HEK293T (cell line): Measurements from ENCODE around the gene CCL25.
"Not testable (repeated sequence)": the region's sequence is repeated elsewhere in the genome, so short reads cannot be mapped to it uniquely, and the experiment has no call there.

Source experiments
- CTCF ChIA-PET: fragments of 350-600 bp; formaldehyde crosslinking; extraction: SDS; loops from one replicate; lab custom pipeline; 2021; ENCODE audit warnings: antibody characterized with exemption, inconsistent platforms; lab: Yijun Ruan, JAX
- POLR2A ChIA-PET: fragments of 350-600 bp; formaldehyde crosslinking; extraction: SDS; loops from one replicate; lab custom pipeline; 2020; ENCODE audit warnings: antibody characterized with exemption, inconsistent platforms; lab: Yijun Ruan, JAX
- DNase-seq: peaks from one replicate; pipeline ENCODE4 v3.0.0; 2012; ENCODE audit warnings: mixed read lengths; ENCODE audit errors: extremely low spot score
- ARNT ChIP-seq: fragments of 450-650 bp; IDR thresholded peaks from 2 replicates; pipeline ENCODE4 v1.6.1; 2017; ENCODE audit warnings: mild to moderate bottlenecking
- BHLHE40 ChIP-seq: fragments of 450-650 bp; IDR thresholded peaks from 2 replicates; pipeline ENCODE4 v1.6.1; 2016; ENCODE audit warnings: mild to moderate bottlenecking, moderate library complexity, borderline replicate concordance
- CTBP1 ChIP-seq: fragments of 450-650 bp; IDR thresholded peaks from 2 replicates; pipeline ENCODE4 v1.6.1; 2016; ENCODE audit warnings: borderline replicate concordance
- ELF4 ChIP-seq: fragments of 450-650 bp; IDR thresholded peaks from 2 replicates; pipeline ENCODE4 v1.6.1; 2017; ENCODE audit warnings: antibody characterized with exemption
- FOXA1 ChIP-seq: fragments of 450-650 bp; IDR thresholded peaks from 2 replicates; pipeline ENCODE4 v1.6.1; 2016; ENCODE audit warnings: mild to moderate bottlenecking
- FOXK2 ChIP-seq: fragments of 450-650 bp; IDR thresholded peaks from 2 replicates; pipeline ENCODE4 v1.6.1; 2016; ENCODE audit warnings: mild to moderate bottlenecking
- FOXM1 ChIP-seq: fragments of 450-650 bp; IDR thresholded peaks from 2 replicates; pipeline ENCODE4 v1.6.1; 2017; ENCODE audit warnings: mild to moderate bottlenecking, borderline replicate concordance
- HDGF ChIP-seq: fragments of 450-650 bp; IDR thresholded peaks from 2 replicates; pipeline ENCODE4 v1.6.1; 2017; ENCODE audit warnings: antibody characterized with exemption, borderline replicate concordance
- L3MBTL2 ChIP-seq: fragments of 450-650 bp; conservative IDR thresholded peaks from 2 replicates; pipeline ENCODE4 v1.6.1; 2016; ENCODE audit warnings: mild to moderate bottlenecking
- LEF1 ChIP-seq: fragments of 450-650 bp; IDR thresholded peaks from 2 replicates; pipeline ENCODE4 v1.6.1; 2017; ENCODE audit warnings: mild to moderate bottlenecking, borderline replicate concordance
- NFRKB ChIP-seq: fragments of 450-650 bp; IDR thresholded peaks from 2 replicates; pipeline ENCODE4 v1.6.1; 2016; ENCODE audit warnings: mild to moderate bottlenecking, moderate library complexity
- SP1 ChIP-seq: fragments of 450-650 bp; IDR thresholded peaks from 2 replicates; pipeline ENCODE4 v1.6.1; 2017
- SUZ12 ChIP-seq: fragments of 450-650 bp; IDR thresholded peaks from 2 replicates; pipeline ENCODE4 v1.6.1; 2016; ENCODE audit warnings: mild to moderate bottlenecking
- TARDBP ChIP-seq: fragments of 450-650 bp; IDR thresholded peaks from 2 replicates; pipeline ENCODE4 v1.6.1; 2016
- ZNF384 ChIP-seq: fragments of 450-650 bp; IDR thresholded peaks from 2 replicates; pipeline ENCODE4 v1.6.1; 2016
- TF ChIP-seq, protein P1 (sequence below): fragments of 450-650 bp; IDR thresholded peaks from 2 replicates; pipeline ENCODE4 v1.6.1; 2016

CCL25 gene

DNA sequence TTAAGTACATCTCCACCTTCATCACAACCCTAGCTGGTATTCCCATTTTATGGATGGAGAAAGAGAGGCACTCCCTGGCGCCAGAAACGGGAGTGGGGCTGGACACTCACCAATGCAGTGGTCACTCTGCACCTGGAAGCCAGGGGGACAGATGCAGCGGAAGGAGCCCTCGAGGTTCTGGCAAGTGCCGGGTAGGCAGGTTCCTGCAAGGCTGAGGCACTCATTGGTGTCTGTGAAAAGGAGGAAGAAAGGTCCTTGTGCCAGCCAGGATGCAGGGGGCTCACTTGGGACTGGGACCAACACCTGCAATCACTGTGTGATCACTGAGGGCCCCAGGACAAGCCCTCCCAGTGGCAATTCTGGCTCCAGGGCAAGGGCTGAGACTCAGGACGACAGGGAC lies 41.8 kb downstream of the CCL25 start:
- ChIA-PET POLR2A (no interaction called here), CTCF (no interaction called here)
- DNase-seq, result no peak
- TF ChIP-seq L3MBTL2, result no peak
- TF ChIP-seq FOXA1, result no peak
- no peak for TF ChIP-seq ARNT
- no peak for TF ChIP-seq ELF4
- TF ChIP-seq NFRKB, result no peak
- TF ChIP-seq SP1, result no peak
- no peak for TF ChIP-seq FOXM1
- TF ChIP-seq TARDBP, result no peak
- no peak for TF ChIP-seq SUZ12
- no peak for TF ChIP-seq ZNF384
- TF ChIP-seq FOXK2, result no peak
- TF ChIP-seq HDGF, result no peak
- TF ChIP-seq LEF1, result no peak
- no peak for TF ChIP-seq CTBP1
- TF ChIP-seq, protein P1, sequence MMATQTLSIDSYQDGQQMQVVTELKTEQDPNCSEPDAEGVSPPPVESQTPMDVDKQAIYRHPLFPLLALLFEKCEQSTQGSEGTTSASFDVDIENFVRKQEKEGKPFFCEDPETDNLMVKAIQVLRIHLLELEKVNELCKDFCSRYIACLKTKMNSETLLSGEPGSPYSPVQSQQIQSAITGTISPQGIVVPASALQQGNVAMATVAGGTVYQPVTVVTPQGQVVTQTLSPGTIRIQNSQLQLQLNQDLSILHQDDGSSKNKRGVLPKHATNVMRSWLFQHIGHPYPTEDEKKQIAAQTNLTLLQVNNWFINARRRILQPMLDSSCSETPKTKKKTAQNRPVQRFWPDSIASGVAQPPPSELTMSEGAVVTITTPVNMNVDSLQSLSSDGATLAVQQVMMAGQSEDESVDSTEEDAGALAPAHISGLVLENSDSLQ, result no peak
- TF ChIP-seq BHLHE40, result no peak

DNA sequence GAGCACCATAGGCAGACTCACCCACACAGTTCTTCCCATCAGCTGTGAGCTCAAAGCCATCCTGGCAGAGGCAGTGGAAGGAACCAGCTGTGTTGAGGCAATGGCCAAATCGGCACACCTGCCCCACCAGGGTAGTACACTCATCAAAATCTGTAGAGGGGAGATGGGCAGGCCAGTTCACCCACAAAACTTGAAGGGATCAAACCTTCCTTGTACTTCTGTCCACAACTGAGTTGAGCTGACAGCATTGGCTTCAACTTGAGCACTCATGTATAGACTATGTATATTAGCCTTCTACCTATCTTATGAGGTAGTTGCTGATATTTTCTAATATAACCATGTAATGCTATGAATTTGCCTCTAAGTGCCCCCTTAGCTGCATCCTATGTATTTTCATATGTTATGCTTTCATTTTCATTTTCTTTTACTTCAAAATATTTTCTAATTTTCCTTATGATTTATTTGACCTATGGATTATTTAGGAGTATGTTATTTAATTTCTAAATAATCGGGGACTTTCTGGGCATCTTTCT lies 42.9 kb downstream of the CCL25 start:
- DNase-seq, result no peak
- ChIA-PET CTCF (no interaction called here), POLR2A (no interaction called here)
- TF ChIP-seq FOXA1 (no peak), HDGF (no peak), LEF1 (no peak)

DNA sequence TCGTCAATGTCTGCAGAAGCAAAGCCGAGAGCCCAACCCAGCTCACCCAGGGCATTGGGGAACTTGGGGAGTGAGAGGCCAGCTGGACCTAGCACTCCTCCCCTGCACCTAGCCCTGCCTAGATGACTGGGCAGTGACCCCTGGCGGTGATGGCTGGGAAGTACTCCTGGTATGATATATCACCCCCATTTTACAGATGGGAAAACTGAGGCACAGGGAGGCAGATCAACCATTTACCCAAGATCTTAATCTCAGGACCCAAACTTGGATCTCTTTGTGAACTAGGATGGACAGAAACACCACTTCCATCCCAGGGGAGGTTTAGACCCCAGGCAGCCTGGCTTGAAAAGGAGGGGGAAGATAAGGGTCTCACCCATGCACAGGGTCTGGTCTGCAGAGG lies 43.5 kb downstream of the CCL25 start:
- DNase-seq, result no peak
- no peak for TF ChIP-seq FOXK2
- ChIA-PET CTCF (no interaction called here), POLR2A (no interaction called here)

GRCh38 chr19:8097198-8097597 lies 44.6 kb downstream of the CCL25 start:
- no peak for TF ChIP-seq FOXA1
- TF ChIP-seq FOXK2, result no peak
- no peak for TF ChIP-seq TARDBP
- TF ChIP-seq ELF4, result no peak
- TF ChIP-seq, protein P1, result no peak
- TF ChIP-seq SUZ12, result no peak
- TF ChIP-seq CTBP1, result no peak
- TF ChIP-seq BHLHE40, result no peak
- no peak for TF ChIP-seq FOXM1
- TF ChIP-seq LEF1, result no peak
- no peak for TF ChIP-seq ZNF384
- TF ChIP-seq SP1, result no peak
- no peak for TF ChIP-seq NFRKB
- no peak for TF ChIP-seq ARNT
- TF ChIP-seq HDGF, result no peak
- TF ChIP-seq L3MBTL2, result no peak
- CTCF ChIA-PET, result no interaction called here
- no peak for DNase-seq
- POLR2A ChIA-PET, result no interaction called here

DNA sequence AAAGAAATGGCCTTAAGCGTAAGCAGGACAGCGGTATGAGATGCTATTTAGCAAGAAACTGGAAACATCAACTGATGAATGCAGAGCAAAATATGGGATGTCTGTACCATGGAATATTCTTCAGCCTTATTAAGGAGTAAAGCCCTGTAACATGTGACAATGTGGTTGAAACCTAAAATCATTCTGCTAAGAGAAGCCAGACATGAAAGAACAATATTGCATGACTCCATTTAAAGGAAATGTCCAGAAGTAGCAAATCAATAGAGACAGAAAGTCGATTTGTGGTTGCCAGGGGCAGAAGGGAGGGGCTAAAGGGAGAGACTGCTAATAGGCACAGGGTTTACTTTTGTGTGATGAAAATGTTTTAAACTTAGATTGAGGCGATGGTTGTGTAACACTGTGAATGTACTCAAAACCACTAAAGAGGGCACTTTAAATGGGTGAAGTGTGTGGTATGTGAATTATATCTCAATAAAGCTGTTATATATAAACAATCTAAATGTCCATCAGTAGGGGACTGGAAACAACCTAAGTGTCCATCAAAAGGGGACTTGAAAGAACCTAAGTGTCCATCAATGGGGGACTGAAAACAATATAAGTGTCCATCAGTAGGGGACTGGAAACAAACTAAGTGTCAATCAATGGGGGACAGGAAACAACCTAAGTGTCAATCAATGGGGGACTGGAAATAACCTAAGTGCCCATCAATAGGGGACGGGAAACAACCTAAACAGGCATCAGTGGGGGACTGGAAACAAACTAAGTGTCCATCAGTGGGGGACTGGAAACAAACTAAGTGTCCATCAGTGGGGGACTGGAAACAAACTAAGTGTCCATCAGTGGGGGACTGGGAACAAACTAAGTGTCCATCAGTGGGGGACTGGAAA lies 45.4 kb downstream of the CCL25 start:
- ChIA-PET CTCF (no interaction called here), POLR2A (no interaction called here)
- TF ChIP-seq CTBP1 (no peak), FOXA1 (no peak), HDGF (no peak), SUZ12 (no peak)
- TF ChIP-seq, protein P1, result 0 out of 2 replicates have a peak, but pooled peaks have one; percentile 23
- no peak for DNase-seq

- POLR2A ChIA-PET, result interaction anchor here (1.2 kb wide), 1 partner anchor 158 kb away, joined by 4 read pairs; the partner anchor contains the start of gene TIMM44
Measured at GRCh38 chr19:8101311-8101710, 48.8 kb downstream of the CCL25 start.

GRCh38 chr19:8101910-8102309 lies 49.4 kb downstream of the CCL25 start:
- CTCF ChIA-PET, DNase-seq: not testable (repeated sequence)
- POLR2A ChIA-PET, result interaction anchor here (1.2 kb wide), 1 partner anchor 159 kb away, joined by 4 read pairs; the partner anchor contains the start of gene TIMM44

More at GRCh38 chr19:8101311-8101710, 48.8 kb downstream of the CCL25 start:
- CTCF ChIA-PET, result no interaction called here
- DNase-seq, result no peak
- TF ChIP-seq ARNT (no peak), NFRKB (no peak), BHLHE40 (no peak), FOXK2 (no peak), HDGF (no peak)
- TF ChIP-seq, protein P1, result no peak
